Parathyroid adenoma (tissue), 2 donors: Measurements from ENCODE around the gene ZNF25.
"Not testable (repeated sequence)": the region's sequence is repeated elsewhere in the genome, so short reads cannot be mapped to it uniquely, and the experiment has no call there.

Experiments used
- H2AFZ ChIP-seq: fragments of 300-600 bp; sonication (generic); one replicate; pipeline ENCODE4 v1.7.0; 2017; ENCODE audit warnings: antibody characterized with exemption, mild to moderate bottlenecking
- H3K27ac ChIP-seq: fragments of 300-600 bp; sonication (generic); one replicate; pipeline ENCODE4 v1.7.0; 2017
- H3K27me3 ChIP-seq: fragments of 300-600 bp; sonication (generic); one replicate; pipeline ENCODE4 v1.7.0; 2017; ENCODE audit warnings: low read length; ENCODE audit not compliant: control insufficient read depth, insufficient read depth
- H3K36me3 ChIP-seq: fragments of 300-600 bp; sonication (generic); one replicate; pipeline ENCODE4 v1.7.0; 2017; ENCODE audit warnings: low read length; ENCODE audit not compliant: control insufficient read depth, insufficient read depth
- H3K4me1 ChIP-seq: fragments of 300-600 bp; sonication (generic); one replicate; pipeline ENCODE4 v1.7.0; 2017; ENCODE audit warnings: control low read depth
- H3K4me2 ChIP-seq: fragments of 300-600 bp; sonication (generic); one replicate; pipeline ENCODE4 v1.7.0; 2017; ENCODE audit warnings: low read length
- H3K4me3 ChIP-seq: fragments of 300-600 bp; sonication (generic); one replicate; pipeline ENCODE4 v1.7.0; 2017; ENCODE audit warnings: low read depth, low read length
- H3K79me2 ChIP-seq: fragments of 300-600 bp; sonication (generic); one replicate; pipeline ENCODE4 v1.7.0; 2017; ENCODE audit warnings: control low read depth
- H3K9ac ChIP-seq: fragments of 300-600 bp; sonication (generic); one replicate; pipeline ENCODE4 v1.7.0; 2017; ENCODE audit warnings: mild to moderate bottlenecking
- H3K9me3 ChIP-seq: fragments of 300-600 bp; sonication (generic); one replicate; pipeline ENCODE4 v1.7.0; 2017; ENCODE audit warnings: low read length; ENCODE audit not compliant: control insufficient read depth
- TF ChIP-seq, protein P1 (sequence below): fragments of 300-600 bp; sonication (generic); IDR thresholded peaks from one replicate; pipeline ENCODE4 v1.7.0; 2017; ENCODE audit warnings: antibody characterized with exemption, mild to moderate bottlenecking
- donor health status: primary hyperparathyroidism.

Gene ZNF25

DNA sequence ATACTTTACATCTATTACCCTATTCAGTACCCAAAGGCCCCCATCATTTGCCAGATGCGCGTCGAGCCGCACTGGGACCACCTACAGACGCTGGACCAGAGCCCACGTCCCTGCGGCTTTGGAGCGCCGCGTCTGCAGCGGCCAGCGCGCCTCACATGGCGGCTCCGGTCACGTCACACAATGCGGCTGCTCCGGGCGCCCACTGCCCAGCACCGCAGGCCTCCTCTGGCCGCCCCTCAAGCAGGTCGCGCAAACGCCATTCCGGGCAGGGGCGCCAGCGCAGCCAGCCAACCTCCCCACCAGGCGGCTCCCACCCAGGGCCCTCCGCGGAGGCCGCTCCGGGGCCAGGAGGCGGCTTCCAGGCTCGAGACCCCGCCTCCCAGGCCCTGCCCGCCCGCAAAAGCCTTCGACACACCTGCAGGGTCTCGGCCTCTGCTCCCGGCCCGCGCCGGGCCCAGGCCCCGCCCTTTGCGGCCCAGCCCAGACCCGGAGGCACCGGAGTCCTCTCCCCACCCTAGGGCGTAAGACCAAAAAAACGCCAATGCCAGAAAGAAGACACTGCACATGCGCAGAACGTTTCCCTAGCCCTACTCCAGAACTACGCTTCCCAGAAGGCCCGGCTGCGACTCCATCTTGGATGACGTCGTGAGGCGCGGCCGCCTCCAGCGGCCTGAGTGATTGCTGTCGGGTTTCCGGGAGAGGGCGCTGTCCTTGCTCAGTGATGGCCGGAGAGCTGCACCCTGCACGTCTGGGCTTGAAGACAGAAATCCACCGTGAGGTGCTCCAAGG, at the start of gene ZNF25:
Gene ZNF25, minus strand, starts transcription at position 557 of the 789 bp plus-strand sequence. CDS start 4,925 bp downstream, outside the sequence.
- no peaks in the 10 kb centered on the region for H3K27me3 ChIP-seq
- H3K27ac ChIP-seq, result peak within 1 kb of the TSS; percentile 93
- H3K4me2 ChIP-seq, result peak within 1 kb of the TSS; percentile 73
- H3K4me3 ChIP-seq, result peak within 1 kb of the TSS; percentile 65
- no peaks in the 10 kb centered on the region for H3K4me1 ChIP-seq
- H3K9ac ChIP-seq, result peak within 1 kb of the TSS; percentile 93
- H3K9me3 ChIP-seq, result no peaks in the 10 kb centered on the region
- no peaks in the 10 kb centered on the region for H3K36me3 ChIP-seq
- TF ChIP-seq, protein P1, sequence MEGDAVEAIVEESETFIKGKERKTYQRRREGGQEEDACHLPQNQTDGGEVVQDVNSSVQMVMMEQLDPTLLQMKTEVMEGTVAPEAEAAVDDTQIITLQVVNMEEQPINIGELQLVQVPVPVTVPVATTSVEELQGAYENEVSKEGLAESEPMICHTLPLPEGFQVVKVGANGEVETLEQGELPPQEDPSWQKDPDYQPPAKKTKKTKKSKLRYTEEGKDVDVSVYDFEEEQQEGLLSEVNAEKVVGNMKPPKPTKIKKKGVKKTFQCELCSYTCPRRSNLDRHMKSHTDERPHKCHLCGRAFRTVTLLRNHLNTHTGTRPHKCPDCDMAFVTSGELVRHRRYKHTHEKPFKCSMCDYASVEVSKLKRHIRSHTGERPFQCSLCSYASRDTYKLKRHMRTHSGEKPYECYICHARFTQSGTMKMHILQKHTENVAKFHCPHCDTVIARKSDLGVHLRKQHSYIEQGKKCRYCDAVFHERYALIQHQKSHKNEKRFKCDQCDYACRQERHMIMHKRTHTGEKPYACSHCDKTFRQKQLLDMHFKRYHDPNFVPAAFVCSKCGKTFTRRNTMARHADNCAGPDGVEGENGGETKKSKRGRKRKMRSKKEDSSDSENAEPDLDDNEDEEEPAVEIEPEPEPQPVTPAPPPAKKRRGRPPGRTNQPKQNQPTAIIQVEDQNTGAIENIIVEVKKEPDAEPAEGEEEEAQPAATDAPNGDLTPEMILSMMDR, result peak; percentile 98
- H3K79me2 ChIP-seq, result peaks cover 3% of the 10 kb centered on the region
- H2AFZ ChIP-seq, result peak within 1 kb of the TSS; percentile 94

DNA sequence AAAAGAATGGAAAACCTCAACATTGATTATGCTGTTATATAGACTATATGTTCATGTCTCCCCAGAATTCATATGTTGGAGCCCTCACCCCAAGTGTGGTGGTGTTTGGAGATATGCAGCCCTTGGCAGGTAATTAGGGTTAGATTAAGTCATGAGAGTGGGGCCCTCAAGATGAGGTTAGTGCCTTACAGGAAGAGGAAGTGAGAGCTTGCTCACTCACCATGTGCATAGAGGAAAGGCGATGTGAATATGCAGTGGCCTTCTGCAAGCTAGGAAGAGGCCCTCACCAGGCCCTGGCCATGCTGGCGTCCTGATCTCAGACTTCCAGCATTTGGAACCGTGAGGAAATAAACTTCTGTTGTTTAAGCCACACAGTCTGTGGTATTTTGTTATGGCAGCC, 48.8 kb upstream of the ZNF25 start:
- Histone ChIP-seq H2AFZ (no peak overlapping the region), H3K4me1 (no peaks in the 10 kb centered on the region), H3K79me2 (no peaks in the 10 kb centered on the region), H3K27ac (no peak overlapping the region), H3K9ac (no peak overlapping the region), H3K36me3 (no peaks in the 10 kb centered on the region), H3K4me3 (no peak overlapping the region), H3K9me3 (no peaks in the 10 kb centered on the region), H3K4me2 (no peak overlapping the region), H3K27me3 (no peaks in the 10 kb centered on the region)
- TF ChIP-seq, protein P1, result no peak

DNA sequence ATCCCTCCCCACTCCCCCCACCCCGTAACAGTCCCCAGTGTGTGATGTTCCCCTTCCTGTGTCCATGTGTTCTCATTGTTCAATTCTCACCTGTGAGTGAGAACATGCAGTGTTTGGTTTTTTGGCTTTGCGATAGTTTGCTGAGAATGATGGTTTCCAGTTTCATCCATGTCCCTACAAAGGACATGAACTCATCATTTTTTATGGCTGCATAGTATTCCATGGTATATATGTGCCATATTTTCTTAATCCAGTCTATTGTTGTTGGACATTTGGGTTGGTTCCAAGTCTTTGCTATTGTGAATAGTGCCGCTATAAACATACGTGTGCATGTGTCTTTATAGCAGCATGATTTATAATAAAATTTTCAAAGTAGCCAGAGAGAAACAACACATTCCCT, 42.7 kb upstream of the ZNF25 start:
- H3K79me2 ChIP-seq, H3K9ac ChIP-seq, H3K9me3 ChIP-seq, H2AFZ ChIP-seq, H3K4me3 ChIP-seq, H3K4me1 ChIP-seq, H3K27ac ChIP-seq, H3K36me3 ChIP-seq, H3K27me3 ChIP-seq, H3K4me2 ChIP-seq: not testable (repeated sequence)

DNA sequence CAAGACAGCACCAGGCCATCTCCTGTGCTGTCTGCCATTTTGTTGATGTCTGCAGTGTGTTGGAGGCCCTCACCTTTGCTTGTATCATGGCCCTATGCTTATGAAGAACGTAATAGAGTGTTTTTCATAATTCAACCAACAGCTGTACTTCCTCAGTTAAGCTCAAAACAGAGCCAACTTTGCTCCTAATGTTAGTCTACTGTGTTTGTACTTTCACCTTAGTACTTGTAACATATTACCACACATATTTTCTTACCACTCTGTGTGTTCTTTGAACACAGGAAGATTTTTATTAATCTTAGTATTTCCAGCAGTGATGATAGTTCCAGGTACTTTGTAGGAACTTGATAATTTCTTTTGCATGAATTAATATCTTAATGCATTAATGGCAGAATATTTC, 39.9 kb upstream of the ZNF25 start:
- no peak overlapping the region for H3K27ac ChIP-seq
- H3K9ac ChIP-seq, result no peak overlapping the region
- H3K27me3 ChIP-seq, result no peaks in the 10 kb centered on the region
- no peak overlapping the region for H2AFZ ChIP-seq
- no peak overlapping the region for H3K4me3 ChIP-seq
- TF ChIP-seq, protein P1, result no peak
- no peaks in the 10 kb centered on the region for H3K4me1 ChIP-seq
- no peaks in the 10 kb centered on the region for H3K9me3 ChIP-seq
- H3K36me3 ChIP-seq, result no peaks in the 10 kb centered on the region
- H3K79me2 ChIP-seq, result peaks cover 8% of the 10 kb centered on the region
- H3K4me2 ChIP-seq, result no peak overlapping the region

DNA sequence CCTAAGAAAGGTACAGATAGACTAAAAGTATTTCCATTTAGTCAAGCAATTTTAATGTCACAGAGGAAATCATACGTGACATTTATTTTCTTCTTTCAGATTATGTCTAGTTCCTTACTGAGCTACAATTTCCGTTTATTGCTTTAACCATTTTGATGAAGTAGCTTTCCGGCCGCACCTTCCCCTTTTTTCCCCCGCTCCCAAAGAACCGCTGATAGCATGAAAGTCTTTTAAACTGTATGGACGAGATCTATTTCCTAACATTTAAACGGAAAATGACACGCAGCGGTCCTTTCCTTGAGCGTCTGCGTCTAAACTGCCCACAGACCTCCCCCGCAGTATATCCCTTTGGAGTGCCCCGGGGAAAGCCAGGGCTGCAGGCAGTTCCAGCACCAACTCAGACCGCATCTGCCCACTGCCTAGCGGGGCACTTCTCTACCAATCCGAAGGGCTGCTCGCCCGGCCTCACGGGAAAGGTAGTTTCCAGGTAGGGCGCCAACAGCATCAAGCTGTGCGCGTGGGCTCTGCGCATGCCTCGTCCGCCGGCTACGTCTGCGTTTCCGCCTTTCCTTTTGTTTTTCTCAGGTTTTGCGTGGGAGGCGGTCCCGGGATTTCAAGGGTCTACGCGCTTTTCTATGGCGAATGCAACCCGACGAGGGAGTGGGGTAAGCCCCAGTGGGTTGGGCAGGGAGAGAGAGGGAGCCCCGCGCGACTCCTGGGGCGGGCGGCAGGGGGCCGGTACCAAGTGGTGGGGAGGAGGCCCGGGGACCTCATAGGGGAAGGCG, 33.9 kb upstream of the ZNF25 start, which contains the start of gene ZNF33A:
Gene ZNF33A, plus strand, starts transcription at position 557 of the 785 bp plus-strand sequence. CDS start 1,667 bp downstream, outside the sequence.
- peak within 1 kb of the TSS; percentile 79 for H3K9ac ChIP-seq
- H3K27me3 ChIP-seq, result no peaks in the 10 kb centered on the region
- no peaks in the 10 kb centered on the region for H3K4me1 ChIP-seq
- H2AFZ ChIP-seq, result peak within 1 kb of the TSS; percentile 97
- H3K36me3 ChIP-seq, result no peaks in the 10 kb centered on the region
- H3K9me3 ChIP-seq, result no peaks in the 10 kb centered on the region
- peaks cover 2% of the 10 kb centered on the region for H3K79me2 ChIP-seq
- TF ChIP-seq, protein P1, result no peak
- H3K4me3 ChIP-seq, result peak within 1 kb of the TSS; percentile 82
- peak within 1 kb of the TSS; percentile 83 for H3K4me2 ChIP-seq
- peak within 1 kb of the TSS; percentile 97 for H3K27ac ChIP-seq
